Mucosa of descending colon (tissue), 3 donors: ENCODE results near the gene RAB26. TPM values are rescaled to one million over a fixed set of nuclear protein-coding genes. Genes with fewer than 3 reads are reported as not detected.

Source experiments
- ATAC-seq: fragments of 200-7000 bp; cut with Tn5 transposase; one replicate; pipeline ENCODE4 v1.9.1; 2020; ENCODE audit warnings: mild to moderate bottlenecking, moderate library complexity
- DNase-seq, 3 donors: peaks; one replicate each; pipeline ENCODE4 v3.0.0-alpha.2; 2020
- H3K36me3 ChIP-seq: fragments of 200-600 bp; one replicate; pipeline ENCODE4 v1.8.0; 2021; ENCODE audit warnings: low read depth, mild to moderate bottlenecking
- H3K4me1 ChIP-seq: fragments of 200-600 bp; one replicate; pipeline ENCODE4 v1.8.0; 2021; ENCODE audit warnings: low read depth, mild to moderate bottlenecking
- H3K4me3 ChIP-seq: fragments of 200-600 bp; one replicate; pipeline ENCODE4 v1.8.0; 2021; ENCODE audit warnings: mild to moderate bottlenecking
- H3K9me3 ChIP-seq: fragments of 200-600 bp; one replicate; pipeline ENCODE4 v1.8.0; 2021; ENCODE audit warnings: mild to moderate bottlenecking
- CTCF ChIP-seq: fragments of 200-600 bp; IDR thresholded peaks from one replicate; pipeline ENCODE4 v1.8.0; 2022; ENCODE audit warnings: antibody characterized with exemption, mild to moderate bottlenecking
- intact Hi-C, 2 donors: fragments of 100-400 bp; cut with DNase I in 1 of 2; cut with micrococcal nuclease in 1 of 2; formaldehyde crosslinking; loops; one replicate each; pipeline versions ENCODE4 v1.11.0 to v1.11.1; 2022; cut with DNase I, micrococcal nuclease
- total RNA-seq, 3 donors: library from RNA; stranded (reverse); fragmentation: NEBNext Ultra II Directional in 2 of 3; extraction: Animal tissue kit (Norgen Biotek cat#: 25700) in 2 of 3; gene quantifications; one replicate each; pipeline versions ENCODE4 v1.2.1 to v1.2.4, GENCODE V29; 2021 to 2023
- donor health status: DM: no; HTN: no; CAD: no; lungs with moderate emphysema.
- donor health status: DM: no; HTN: no; CAD: no.
- donor health status: DM: no; HTN: yes; CAD: no.

RAB26 gene
- total RNA-seq, 3 donors from 2014 or later, result 3.8 to 28.3 (median 15.7) TPM

GRCh38 chr16:2184346-2184745, 35.9 kb downstream of the RAB26 start:
- intact Hi-C loops, result no loop called here
- TF ChIP-seq CTCF, result no peak
- ATAC-seq, result no peak

GRCh38 chr16:2184962-2185361, 36.5 kb downstream of the RAB26 start:
- Histone ChIP-seq H3K36me3 (no peaks in the 10 kb centered on the region), H3K9me3 (no peaks in the 10 kb centered on the region), H3K4me3 (no peak overlapping the region), H3K4me1 (no peaks in the 10 kb centered on the region)
- no peak for DNase-seq
- TF ChIP-seq CTCF, result no peak
- intact Hi-C loops, result no loop called here
- ATAC-seq, result peak; percentile 6

More at GRCh38 chr16:2184346-2184745, 35.9 kb downstream of the RAB26 start:
- Histone ChIP-seq H3K4me1 (no peaks in the 10 kb centered on the region), H3K36me3 (no peaks in the 10 kb centered on the region), H3K4me3 (no peak overlapping the region), H3K9me3 (no peaks in the 10 kb centered on the region)
- DNase-seq, result no peak

GRCh38 chr16:2186064-2186463, 37.6 kb downstream of the RAB26 start:
- intact Hi-C loops, result no loop called here
- ATAC-seq (no peak), DNase-seq (no peak)
- Histone ChIP-seq H3K4me3 (no peak overlapping the region), H3K36me3 (no peaks in the 10 kb centered on the region), H3K9me3 (no peaks in the 10 kb centered on the region), H3K4me1 (no peaks in the 10 kb centered on the region)
- no peak for TF ChIP-seq CTCF

- TF ChIP-seq CTCF, result no peak
- Histone ChIP-seq H3K4me1 (no peaks in the 10 kb centered on the region), H3K4me3 (no peak overlapping the region), H3K9me3 (no peaks in the 10 kb centered on the region), H3K36me3 (no peaks in the 10 kb centered on the region)
- intact Hi-C loops, result no loop called here
- no peak for ATAC-seq
- no peak for DNase-seq
Observed at GRCh38 chr16:2186505-2186904, 38.1 kb downstream of the RAB26 start.

- H3K9me3 ChIP-seq, result no peaks in the 10 kb centered on the region
- ATAC-seq, result peak; percentile 32
- no peak overlapping the region for H3K4me3 ChIP-seq
- intact Hi-C loops, result no loop called here
- no peak for DNase-seq
- no peaks in the 10 kb centered on the region for H3K36me3 ChIP-seq
- H3K4me1 ChIP-seq, result no peaks in the 10 kb centered on the region
- TF ChIP-seq CTCF, result no peak
Observed at GRCh38 chr16:2187212-2187611, 38.8 kb downstream of the RAB26 start.

- no peak for TF ChIP-seq CTCF
- ATAC-seq (no peak), DNase-seq (no peak)
- Histone ChIP-seq H3K9me3 (no peaks in the 10 kb centered on the region), H3K4me3 (no peak overlapping the region), H3K4me1 (no peaks in the 10 kb centered on the region), H3K36me3 (no peaks in the 10 kb centered on the region)
- intact Hi-C loops, result no loop called here
Observed at GRCh38 chr16:2188395-2188794, 40.0 kb downstream of the RAB26 start.
